ENCODE results near the gene CDK15. TPM values are rescaled to one million over a fixed set of nuclear protein-coding genes. Genes with fewer than 3 reads are reported as not detected.

CDK15 gene
- total and polyA plus RNA-seq, 9 of the 15 experiments (the other 6 are each of a cell fraction or from before 2014, with no cell fraction given): not detected

DNA sequence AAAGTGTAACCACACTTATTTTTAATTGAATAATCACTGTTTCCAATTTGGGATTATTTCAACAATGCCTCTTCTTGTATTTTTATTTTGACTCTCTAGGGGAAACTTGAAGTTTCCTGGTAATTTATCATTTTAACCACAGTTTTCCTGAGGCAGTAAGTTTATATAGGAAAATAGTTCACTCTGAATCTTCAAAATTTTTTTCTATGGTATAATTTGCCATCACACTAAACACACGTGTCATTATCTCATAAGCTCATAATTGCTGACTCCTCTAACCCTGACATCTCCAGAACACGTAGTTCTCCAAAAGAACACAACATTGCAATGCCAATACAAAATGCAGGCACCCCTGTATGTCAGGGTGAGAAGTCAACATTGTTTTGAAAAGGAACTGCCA lies 125.1 kb downstream of the CDK15 start:
- H3K27ac ChIP-seq (ENCODE audit: extremely low read depth, low read depth, low read length): no peak overlapping the region
- no peaks in the 10 kb centered on the region for H3K9me3 ChIP-seq (replicated peaks; ENCODE audit: control insufficient read depth, insufficient read depth, low read depth, low read length)
- no peak for TF ChIP-seq CHD1 (IDR thresholded peaks at IDR 0.05; ENCODE audit: low read length)
- TF ChIP-seq TEAD4 (IDR thresholded peaks at IDR 0.05; ENCODE audit: low read length): no peak
- TF ChIP-seq TEAD4 (CRISPR knock-in tag; IDR thresholded peaks at IDR 0.05; ENCODE audit: borderline replicate concordance): no peak
- TF ChIP-seq CHD2 (IDR thresholded peaks at IDR 0.05; ENCODE audit: low read depth, low read length): no peak
- TF ChIP-seq ZFP1 (CRISPR knock-in tag; IDR thresholded peaks at IDR 0.05): no peak
- TF ChIP-seq, protein P1, sequence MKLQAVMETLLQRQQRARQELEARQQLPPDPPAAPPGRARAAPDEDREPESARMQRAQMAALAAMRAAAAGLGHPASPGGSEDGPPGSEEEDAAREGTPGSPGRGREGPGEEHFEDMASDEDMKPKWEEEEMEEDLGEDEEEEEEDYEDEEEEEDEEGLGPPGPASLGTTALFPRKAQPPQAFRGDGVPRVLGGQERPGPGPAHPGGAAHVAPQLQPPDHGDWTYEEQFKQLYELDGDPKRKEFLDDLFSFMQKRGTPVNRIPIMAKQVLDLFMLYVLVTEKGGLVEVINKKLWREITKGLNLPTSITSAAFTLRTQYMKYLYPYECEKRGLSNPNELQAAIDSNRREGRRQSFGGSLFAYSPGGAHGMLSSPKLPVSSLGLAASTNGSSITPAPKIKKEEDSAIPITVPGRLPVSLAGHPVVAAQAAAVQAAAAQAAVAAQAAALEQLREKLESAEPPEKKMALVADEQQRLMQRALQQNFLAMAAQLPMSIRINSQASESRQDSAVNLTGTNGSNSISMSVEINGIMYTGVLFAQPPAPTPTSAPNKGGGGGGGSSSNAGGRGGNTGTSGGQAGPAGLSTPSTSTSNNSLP (IDR thresholded peaks at IDR 0.05; ENCODE audit: borderline replicate concordance, low read depth, low read length): no peak
- TF ChIP-seq POLR2AphosphoS5 (IDR thresholded peaks at IDR 0.05; ENCODE audit: control insufficient read depth, insufficient read depth, low read depth, low read length): no peak
- no peak for TF ChIP-seq CCAR2 (IDR thresholded peaks at IDR 0.05; ENCODE audit: low read depth, low read length)
- no peaks in the 10 kb centered on the region for H3K9me1 ChIP-seq (ENCODE audit: control insufficient read depth, insufficient read depth, low read length)
- ChIA-PET CTCF (ENCODE audit: low intra/inter-chr PET ratio) (no interaction called here), POLR2A (no interaction called here)
- H3K79me2 ChIP-seq (ENCODE audit: control insufficient read depth, insufficient read depth, low read length): no peaks in the 10 kb centered on the region
- H2AFZ ChIP-seq (ENCODE audit: low read depth, low read length): no peak overlapping the region
- ATAC-seq (no peak), DNase-seq (ENCODE audit: extremely low read depth in 1 of 4, low spot score in 3 of 4) (no peak), FAIRE-seq (no peak)
- in situ Hi-C loops (cut with MboI): no loop called here
- no peak overlapping the region for H3K9ac ChIP-seq (ENCODE audit: insufficient read depth in 1 of 2, low read depth in 2 of 2, low read length in 2 of 2)
- intact Hi-C loops (cut with micrococcal nuclease): no loop called here
- H3K4me3 ChIP-seq: no peak overlapping the region
- H4K20me1 ChIP-seq (replicated peaks; ENCODE audit: control insufficient read depth, insufficient read depth, low read length): no peaks in the 10 kb centered on the region
- peaks cover 2 to 23% of the 10 kb centered on the region in 2 experiments; a peak in 2 of 5 replicates for H3K27me3 ChIP-seq (ENCODE audit: control insufficient read depth in 2 of 2, insufficient read depth in 2 of 2, low read length in 2 of 2)
- no TSS peak for BruUV-seq (replicated peaks)
- H3K4me1 ChIP-seq (replicated peaks in 1 of 2; ENCODE audit: control insufficient read depth in 2 of 2, insufficient read depth in 2 of 2, low read length in 2 of 2): no peaks in the 10 kb centered on the region
- no peak overlapping the region for H3K4me2 ChIP-seq (ENCODE audit: insufficient read depth, low read length)
- H3K36me3 ChIP-seq (ENCODE audit: control insufficient read depth, insufficient read depth, low read length): no peaks in the 10 kb centered on the region
- 0% methylated on average over 2 of the region's 2 CpGs for whole genome bisulfite sequencing (ENCODE audit: insufficient coverage, low coverage, missing lambda C conversion rate)

Data from K562 (cell line).